SK-MEL-5 (cell line): ENCODE results near the gene DCPS. TPM values are rescaled to one million over a fixed set of nuclear protein-coding genes. Genes with fewer than 3 reads are reported as not detected.
"Not testable (repeated sequence)": the region's sequence is repeated elsewhere in the genome, so short reads cannot be mapped to it uniquely, and the experiment has no call there.

Experiments
- DNase-seq: peaks from one replicate; pipeline ENCODE4 v3.0.0-alpha.2; 2016; ENCODE audit warnings: low read depth, low spot score
- in situ Hi-C: cut with HindIII; loops from 2 replicates; pipeline ENCODE4 v1.10.0; 2016; ENCODE audit warnings: low sequenced_read_pairs, high pct_unique_total_duplicates, low pct_unique_long_range_greater_than_20kb
- total RNA-seq: library from RNA; depleted of rRNA; stranded (reverse); fragments of >200 nt; shearing (Covaris generic); gene quantifications from 2 replicates; pipeline ENCODE4 v1.2.3, GENCODE V29; 2014

Gene DCPS
- total RNA-seq, 1 experiment from 2014 or later, result 9.5 TPM

DNA sequence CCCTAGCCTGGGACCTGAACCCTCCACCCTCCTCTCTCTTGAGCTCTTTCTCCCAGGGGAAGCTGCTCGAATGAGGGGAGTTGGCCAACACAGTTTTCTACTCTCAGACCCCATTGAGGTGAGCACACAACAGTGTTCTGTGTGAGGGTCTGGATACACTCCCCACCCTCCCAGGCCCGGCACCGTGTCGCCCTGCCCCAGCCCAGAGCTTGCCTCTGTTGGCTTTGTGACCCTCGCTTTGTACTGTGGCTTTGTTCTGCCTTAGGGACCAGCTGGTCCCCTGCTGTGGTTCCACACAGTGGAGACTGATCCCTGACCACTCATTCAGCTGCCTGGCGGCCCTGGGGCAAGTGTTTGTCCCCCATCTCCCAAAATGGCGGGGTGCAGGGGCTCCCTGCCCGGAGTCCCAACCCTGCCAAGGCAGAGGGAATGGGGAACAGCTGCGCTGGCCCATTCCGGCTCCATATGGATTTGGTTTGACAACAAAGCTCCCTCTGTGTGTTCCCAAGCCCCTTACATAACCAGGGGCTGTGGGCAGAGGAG lies 59.9 kb downstream of the DCPS start:
- in situ Hi-C loops, result no loop called here
- no peak for DNase-seq

DNA sequence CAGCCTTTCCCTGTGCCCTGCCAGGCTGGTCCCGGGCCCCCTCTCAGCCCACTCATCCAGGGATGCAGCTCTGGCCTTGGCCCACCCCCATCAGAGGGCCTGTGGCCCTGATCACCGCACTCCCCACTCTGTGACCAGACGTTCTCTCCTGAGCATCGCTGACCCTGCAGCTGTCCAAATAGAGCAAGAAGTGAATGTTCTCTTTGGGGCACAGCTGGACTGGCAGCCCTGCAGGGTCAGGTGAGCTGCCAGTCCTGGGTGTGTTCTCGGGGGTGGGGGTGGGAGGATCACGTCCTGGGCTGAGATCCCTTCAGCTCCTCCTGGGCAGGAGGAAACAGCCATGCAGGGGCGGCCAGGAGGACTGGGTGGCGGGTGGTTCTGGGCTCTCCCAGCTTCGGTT lies 60.9 kb downstream of the DCPS start:
- in situ Hi-C loops, DNase-seq: not testable (repeated sequence)

DNA sequence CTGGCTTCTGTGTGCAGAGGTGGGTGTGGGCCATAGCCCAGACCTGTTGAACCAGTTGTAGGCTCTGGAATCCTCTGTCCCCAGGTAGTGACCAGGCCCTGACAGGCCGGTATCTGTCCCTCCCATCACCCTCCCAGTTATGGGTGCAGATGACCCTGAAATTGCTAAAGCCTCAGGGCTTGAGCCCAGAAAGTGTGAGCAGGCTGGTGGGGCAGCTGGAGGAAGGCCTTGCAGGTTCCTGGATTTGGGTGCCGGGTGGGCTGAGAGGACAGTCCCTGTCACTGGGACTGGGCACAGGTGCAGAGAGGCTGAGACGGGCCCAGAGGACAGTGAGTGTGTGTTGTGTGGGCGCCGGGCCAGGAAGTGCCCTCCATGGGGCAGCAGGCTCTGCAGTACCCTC lies 61.6 kb downstream of the DCPS start:
- in situ Hi-C loops, DNase-seq: not testable (repeated sequence)

DNA sequence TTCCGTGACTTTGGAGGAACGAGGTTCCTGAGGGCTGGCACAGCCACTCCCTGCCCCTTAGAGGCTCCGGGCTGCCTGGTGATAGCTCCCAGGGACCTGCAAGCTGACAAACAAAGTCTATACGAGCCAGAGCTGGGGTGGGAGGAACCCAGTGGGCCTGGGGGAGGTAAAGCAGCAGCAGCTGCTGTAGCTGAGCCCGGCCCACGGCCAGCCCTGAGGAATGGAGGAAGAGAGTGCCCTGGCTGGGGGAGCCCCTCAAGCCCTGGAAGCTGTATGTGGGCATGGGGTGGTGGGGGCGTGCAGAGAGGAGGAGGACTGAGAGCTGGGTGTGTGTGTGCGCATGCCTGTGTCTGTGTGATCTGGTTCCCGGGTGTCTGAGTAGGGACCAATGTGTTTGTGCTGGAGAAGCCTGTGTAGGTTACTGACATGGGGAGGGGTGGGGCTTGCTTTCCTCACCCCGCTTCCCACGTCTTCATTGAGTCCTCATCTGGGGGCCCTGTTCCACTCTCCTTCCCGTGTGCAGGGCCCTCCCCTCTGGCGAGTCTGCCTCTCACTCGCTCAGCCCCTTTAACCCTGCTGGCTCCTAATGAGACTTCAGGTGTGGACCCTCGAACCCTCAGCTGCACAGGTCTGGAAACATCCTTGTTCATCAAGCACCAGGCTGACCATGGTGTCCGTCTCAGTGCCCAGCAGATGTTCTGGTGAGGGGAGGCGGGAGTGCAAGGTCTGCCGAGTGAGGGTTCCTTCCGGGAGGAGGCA lies 62.4 kb downstream of the DCPS start:
- DNase-seq, result no peak
- in situ Hi-C loops, result no loop called here

DNA sequence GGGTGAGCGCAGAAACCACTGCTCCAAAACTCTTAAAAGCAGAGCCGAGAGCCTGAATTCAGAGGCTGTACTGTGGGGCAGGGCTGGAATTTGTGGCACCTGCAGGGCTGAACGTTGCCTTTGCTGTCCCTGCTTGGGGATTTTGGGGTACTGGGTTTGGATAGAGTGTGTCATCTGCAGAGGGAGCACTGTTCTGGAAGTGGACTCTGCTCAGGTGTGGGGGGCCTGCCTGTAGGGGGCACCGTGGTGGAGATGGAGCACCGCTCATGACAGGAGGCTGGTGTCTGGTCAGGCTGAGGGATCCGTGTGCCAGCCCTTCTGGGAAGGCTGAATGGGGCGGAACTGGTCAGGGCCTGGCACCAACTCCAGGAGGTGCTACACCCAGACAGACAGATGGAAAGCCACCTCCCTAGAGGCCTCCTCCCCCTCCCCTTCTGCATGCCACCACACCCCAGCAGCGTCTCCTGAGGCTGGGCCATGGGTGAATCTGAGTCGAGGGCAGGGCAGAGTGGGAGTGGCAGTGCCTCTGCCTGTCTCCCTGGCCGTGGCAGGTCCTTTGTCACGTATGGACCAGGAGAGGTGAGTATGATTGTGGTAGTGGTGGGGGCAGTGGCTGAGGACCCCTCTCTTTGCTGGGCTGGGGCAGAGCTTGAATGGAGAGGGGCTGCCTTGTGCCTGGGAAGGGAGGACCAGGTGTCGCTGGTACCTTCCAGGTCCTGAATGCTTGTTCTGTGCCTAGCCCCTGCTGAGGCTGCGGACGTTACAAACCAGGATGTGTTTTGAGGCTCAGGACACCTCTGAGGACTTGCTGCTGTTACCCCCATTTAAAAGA lies 63.2 kb downstream of the DCPS start:
- DNase-seq, in situ Hi-C loops: not testable (repeated sequence)

DNA sequence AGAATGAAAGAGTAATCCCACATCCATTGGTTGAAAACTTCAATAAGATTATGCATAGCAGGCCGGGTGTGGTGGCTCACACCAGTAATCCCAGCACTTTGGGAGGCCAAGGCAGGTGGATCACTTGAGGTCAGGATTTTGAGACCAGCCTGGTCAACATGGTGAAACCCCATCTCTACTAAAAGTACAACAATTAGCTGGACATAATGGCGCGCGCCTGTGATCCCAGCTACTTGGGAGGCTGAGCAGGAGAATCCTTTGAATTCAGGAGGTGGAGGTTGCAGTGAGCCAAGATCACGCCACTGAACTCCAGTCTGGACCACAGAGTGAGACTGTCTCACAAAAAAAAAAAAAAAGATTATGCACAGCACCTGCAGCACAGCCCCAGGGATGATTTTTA lies 63.9 kb downstream of the DCPS start:
- DNase-seq, in situ Hi-C loops: not testable (repeated sequence)

DNA sequence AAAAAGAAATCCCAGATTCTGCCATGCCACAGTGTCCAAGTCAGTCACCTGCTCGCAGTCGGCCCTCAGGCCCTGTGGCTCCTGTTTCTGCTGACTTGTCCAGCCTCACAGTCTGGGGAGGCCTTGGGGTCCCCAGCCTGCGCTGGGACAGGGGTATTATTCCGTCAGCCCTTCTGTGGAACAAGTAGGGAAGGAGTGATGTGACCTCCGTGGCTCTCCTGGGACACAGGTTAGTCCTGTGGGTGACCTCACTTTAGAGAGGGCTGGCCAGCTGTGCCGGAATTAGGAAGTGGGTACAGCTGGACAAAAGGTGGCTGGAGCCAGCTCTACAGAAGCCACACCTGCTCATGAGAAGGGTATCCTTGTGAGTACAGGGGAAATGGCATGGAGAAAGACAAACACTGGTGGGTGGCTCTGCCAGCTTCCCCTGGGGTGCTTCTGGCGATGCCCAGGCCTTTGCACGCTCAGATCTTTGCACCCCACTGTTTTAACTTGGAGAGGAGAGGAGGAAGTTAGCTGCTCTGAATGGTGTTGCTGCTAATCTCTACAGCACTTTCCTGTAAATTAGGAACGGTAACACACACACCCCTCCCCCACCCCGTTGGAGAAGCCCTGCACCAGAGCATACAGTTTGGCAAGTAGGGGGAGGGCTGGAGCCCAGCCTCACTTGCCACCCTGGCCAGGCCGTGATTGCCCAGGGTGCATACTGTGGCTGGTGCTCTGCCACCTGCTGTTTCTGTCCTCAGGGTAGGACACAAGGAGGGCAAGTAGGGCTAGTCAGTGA lies 64.7 kb downstream of the DCPS start:
- DNase-seq, in situ Hi-C loops: not testable (repeated sequence)

DNA sequence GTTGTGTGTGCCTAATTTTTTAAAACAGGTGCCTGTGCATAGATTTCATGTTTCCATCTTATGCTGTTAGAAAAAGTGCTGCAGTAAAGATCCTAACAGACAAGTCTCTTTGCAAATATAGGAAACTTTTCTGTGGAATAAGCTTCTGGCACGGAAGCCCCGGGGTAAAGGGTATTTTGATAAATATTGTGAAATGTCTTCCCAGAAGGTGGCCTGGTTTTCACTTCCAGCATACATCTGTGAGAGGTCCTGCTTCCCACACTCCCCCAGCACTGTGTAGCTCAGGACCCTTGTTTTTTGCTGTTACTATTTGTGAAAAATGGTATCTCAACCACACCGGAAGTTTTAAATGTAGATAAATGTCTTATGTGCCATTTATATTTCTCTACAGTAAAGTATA lies 66.2 kb downstream of the DCPS start:
- in situ Hi-C loops, result no loop called here
- DNase-seq, result no peak

DNA sequence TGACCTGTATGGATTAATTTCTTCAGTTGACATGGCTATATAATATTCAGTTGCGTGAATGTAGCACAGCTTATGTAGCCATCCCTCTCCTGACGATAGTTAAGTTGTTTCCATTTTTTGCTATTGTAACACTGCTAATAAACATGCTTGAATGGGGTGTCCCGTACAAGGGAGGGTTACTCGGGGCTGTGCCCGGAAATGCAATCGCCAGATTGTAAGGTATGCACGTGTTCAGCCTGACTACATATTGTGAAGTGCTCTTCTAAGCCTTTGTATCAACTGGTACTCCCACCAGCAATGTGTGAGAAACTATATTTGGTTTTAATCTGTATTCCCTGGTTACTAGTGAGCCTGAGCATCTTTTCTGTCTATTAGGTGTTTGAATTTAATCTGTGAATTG lies 67.7 kb downstream of the DCPS start:
- DNase-seq, result no peak
- in situ Hi-C loops, result no loop called here

DNA sequence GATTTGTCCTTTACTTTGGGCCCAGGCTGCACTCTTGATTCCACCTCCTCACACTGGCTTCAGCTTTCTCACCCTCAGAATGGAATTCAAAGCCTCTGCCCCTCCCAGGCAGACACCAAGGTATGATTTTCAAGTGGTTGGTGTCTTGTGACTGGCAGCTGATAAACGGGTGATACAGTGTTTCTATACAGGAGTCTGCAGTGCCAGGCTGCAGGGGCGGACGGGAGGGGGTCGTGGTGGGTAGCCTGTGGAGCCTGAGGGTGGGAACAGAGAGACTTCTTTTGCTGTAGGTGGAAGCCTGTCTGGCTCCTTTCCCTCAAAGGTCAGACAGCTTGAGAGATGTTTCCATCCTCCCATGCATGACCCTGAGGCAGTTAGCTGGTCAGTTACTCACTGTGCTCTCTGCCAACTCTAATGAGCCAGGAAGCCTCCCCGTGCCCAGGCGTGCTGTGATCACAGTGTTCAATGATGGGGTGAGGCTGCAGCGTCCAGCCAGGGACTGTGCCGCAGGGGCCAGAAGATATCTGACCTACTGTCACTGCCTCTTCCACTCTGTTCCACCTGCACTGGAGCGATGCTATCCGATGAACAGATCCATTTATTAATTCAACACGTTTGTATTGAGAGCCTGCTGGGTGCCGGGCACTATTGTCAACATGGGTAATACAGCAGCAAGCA lies 69.7 kb downstream of the DCPS start:
- in situ Hi-C loops, result not testable (repeated sequence)
- DNase-seq, result peak; percentile 94

DNA sequence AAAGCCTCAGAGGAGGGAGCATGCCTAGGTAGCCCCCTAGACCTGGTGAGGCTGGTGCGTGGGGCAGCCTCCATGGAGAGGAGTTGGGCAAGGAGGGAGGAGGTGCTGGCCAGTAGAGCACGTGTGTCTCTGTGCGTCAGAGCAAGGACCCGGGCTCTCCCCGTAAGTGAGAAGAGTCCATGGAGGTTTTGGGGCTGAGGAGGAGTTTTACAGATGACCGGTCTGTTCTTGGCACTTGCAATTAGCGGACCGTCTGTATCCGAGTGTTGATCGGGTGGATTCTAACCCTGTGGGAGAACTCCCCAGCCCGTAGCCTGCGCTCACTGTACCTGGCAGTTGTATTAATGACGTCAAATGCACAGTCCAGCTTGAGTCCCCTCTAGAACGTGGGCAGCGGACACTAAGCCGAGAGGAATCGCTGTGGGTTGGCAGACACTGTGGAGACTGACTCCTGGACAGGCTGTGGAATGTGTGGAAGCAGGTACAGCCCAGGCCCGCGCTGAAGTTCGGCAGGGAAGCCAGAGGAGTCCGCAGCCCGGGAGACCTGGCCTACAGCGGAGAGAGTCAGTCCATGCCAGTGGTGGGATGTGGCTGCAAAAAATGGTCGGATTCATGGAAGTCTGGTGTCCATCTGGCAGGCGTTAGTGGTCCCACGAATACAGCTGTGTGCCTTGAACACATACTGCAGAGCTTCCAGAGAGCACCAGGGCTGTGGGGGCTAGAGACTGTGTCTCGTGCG lies 70.9 kb downstream of the DCPS start:
- DNase-seq, in situ Hi-C loops: not testable (repeated sequence)

DNA sequence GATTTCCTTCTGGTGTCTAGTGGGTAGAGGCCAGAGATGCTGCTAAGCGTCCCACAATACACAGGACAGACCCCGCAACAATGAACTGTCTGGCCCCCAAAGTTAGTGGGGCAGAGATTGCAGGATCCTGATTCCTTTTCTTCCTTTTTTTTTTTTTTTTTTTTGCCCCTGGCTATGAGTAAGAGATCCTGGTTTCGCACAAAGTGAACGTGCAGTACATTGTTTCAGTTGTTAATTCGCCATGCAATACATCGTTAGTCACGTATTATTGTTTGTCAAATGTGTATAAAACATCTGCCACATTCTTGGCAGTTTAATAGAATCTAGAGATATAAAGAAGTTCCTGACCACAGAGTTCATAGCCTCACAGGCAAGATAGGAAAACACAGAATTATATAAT lies 71.9 kb downstream of the DCPS start:
- DNase-seq, result no peak
- in situ Hi-C loops, result no loop called here

DNA sequence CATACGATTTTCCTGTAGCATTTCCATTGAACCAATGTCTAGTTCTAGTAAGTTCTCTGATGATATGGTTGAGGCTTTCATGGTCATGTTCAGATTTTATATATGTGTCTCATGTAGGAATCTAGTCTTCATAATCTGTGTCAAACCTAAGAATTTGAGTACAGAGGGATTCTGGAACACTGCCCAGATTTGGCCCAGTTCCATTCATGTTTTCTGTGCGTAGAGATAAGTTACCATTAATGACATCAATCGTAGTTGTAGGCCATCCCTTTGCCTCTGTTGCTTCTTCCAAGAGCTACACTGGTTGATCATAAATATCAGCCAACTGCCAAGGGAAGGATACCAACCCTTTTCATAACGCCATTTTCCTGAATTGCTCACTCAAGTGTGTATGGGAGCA lies 74.9 kb downstream of the DCPS start:
- DNase-seq, result no peak
- in situ Hi-C loops, result no loop called here

DNA sequence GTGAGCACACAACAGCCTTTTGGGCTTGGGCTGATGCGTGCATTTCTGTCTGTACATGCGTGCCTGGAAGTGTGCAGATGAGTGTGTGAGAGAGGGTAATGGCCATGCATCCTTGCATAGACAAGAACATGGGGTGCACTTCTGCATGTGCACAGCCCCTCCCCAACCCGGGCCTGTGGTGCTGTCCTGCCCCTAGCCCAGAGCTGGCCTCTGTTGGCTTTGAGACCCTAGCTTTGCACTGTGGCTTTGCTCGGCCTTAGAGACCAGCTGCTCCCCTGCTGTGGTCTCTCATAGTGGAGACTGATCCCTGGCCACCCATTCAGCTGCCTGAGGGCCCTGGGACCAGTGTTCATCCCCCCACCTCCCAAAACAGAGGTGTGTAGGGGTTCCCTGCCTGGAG lies 77.0 kb downstream of the DCPS start:
- no peak for DNase-seq
- in situ Hi-C loops, result no loop called here

DNA sequence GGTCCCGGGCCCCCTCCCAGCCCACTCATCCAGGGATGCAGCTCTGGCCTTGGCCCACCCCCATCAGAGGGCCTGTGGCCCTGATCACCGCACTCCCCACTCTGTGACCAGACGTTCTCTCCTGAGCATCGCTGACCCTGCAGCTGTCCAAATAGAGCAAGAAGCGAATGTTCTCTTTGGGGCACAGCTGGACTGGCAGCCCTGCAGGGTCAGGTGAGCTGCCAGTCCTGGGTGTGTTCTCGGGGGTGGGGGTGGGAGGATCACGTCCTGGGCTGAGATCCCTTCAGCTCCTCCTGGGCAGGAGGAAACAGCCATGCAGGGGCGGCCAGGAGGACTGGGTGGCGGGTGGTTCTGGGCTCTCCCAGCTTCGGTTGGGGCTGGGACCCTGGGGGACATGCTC lies 78.1 kb downstream of the DCPS start:
- DNase-seq, in situ Hi-C loops: not testable (repeated sequence)

DNA sequence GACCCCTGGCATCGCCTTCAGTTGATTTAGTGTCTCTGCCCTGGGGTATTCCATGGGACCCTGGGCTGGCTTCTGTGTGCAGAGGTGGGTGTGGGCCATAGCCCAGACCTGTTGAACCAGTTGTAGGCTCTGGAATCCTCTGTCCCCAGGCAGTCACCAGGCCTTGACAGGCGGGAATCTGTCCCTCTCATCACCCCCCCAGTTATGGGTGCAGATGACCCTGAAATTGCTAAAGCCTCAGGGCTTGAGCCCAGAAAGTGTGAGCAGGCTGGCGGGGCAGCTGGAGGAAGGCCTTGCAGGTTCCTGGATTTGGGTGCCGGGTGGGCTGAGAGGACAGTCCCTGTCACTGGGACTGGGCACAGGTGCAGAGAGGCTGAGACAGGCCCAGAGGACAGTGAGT lies 78.8 kb downstream of the DCPS start:
- in situ Hi-C loops, DNase-seq: not testable (repeated sequence)
